ENCODE measurements around the gene DCST1.

GRCh38 chr1:155011004-155011416 lies 22.6 kb upstream of the DCST1 start:
- TF ChIP-seq CTCF (conservative IDR thresholded peaks at IDR 0.05) (no peak), EZH2 (IDR thresholded peaks at IDR 0.05; ENCODE audit: low read depth) (no peak)
